ENCODE results near the gene MOGAT1.

Gene MOGAT1, protein sequence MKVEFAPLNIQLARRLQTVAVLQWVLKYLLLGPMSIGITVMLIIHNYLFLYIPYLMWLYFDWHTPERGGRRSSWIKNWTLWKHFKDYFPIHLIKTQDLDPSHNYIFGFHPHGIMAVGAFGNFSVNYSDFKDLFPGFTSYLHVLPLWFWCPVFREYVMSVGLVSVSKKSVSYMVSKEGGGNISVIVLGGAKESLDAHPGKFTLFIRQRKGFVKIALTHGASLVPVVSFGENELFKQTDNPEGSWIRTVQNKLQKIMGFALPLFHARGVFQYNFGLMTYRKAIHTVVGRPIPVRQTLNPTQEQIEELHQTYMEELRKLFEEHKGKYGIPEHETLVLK

DNA sequence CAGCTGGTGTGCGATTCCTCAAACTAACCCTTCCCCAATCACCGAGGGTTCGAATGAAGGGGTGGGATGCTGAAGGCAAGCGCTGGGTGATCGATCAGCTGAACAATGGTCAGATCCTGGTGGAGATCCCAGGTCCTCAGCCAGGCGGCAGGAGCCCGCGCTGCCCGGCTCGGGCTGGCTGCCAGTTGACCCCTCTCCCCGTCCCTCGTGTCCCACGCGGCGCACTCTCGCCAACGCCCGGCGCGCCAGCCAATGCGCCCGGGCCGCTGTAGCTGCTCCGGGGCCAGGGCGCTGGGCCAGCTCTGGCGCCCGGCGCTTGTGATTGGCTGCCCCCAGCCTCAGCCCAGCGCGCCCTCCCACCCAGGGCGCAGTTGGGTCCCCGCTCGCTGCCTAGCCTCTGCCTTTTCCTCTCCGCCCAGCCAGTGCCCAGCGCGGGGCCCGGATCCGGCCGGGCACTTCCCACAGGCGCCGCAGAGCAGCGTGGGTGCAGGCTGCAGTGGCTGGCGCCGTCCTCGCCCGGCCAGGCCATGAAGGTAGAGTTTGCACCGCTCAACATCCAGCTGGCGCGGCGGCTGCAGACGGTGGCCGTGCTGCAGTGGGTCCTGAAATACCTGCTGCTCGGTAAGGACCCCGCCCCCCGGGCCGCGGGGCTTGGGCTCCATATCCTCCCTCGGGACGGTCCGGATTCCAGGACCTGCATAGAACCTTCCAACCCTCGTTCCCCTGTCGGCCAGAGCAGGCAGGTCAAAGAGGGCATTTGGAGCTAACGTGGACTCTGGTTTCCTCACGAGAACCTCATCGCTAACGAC, at the start of gene MOGAT1:
TSS of gene MOGAT1 (plus strand) at position 400 of the 809 bp plus-strand sequence. CDS start at position 528, 128 bp downstream.
- peak; percentile 79 for DNase-seq (ENCODE audit: low spot score)

DNA sequence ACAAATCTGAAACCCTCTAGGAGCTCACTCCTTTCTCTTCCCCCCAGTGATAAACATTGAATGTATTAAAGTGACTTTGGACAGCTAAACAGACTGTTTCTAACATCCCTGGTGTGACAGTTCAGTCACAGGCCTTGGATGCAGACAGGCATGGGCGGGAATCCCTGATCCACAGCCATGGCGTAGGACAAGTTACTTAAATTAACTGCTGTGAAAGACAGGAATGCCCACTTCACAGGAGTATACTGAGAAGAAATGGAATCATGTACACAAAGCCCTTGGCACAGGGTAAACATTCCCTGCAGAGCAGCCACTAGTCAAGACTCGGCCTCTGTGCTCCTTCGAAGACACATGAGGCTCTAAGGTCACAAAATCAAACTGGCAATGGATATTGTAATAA, 49.6 kb upstream of the MOGAT1 start:
- DNase-seq (ENCODE audit: low spot score), result no peak

DNA sequence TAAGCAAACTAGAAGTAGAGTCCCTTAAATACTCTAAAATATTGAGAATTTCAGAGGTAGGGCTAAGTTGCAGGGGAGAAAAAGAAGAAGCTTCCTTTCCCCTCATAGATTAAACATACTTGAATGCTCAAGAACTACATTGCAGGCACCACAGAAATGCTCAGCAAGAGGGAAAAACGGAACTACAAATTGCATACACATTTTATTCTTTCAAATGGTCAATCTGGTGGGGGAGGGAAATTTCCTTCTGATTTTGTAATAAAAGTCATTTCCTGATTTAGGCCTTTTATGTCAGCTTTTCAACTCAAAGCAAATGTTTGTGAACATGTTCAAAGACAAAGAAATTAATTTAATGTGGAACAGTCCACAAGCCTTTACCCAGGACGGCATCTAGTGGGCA, 48.5 kb upstream of the MOGAT1 start:
- no peak for DNase-seq (ENCODE audit: low spot score)

DNA sequence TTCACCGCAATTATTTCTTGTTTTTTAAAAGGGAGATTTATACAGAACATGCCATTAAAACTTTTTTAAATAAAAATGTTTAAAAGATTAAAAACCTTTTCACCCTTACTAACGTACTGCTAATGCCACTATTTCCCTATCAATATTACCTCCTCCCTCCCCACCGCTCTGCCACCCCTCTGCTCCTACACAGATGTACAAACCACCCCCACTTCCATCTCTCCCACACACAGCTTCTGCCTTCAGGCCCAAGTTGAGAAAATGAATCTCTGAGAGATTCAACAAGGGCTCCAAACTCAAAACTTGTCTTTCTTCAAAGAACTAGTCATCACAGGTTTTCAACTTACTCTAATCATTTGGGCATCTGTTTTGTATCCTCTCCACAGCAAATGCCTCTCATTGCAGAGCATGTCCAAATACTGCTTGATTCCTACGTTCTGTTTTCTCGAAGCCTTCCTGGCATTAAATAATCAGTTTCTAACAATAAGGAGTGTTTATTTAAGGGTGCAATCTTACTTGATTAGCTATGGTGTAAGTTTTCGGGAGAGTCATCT, 47.6 kb upstream of the MOGAT1 start:
- DNase-seq (ENCODE audit: low spot score), result no peak

DNA sequence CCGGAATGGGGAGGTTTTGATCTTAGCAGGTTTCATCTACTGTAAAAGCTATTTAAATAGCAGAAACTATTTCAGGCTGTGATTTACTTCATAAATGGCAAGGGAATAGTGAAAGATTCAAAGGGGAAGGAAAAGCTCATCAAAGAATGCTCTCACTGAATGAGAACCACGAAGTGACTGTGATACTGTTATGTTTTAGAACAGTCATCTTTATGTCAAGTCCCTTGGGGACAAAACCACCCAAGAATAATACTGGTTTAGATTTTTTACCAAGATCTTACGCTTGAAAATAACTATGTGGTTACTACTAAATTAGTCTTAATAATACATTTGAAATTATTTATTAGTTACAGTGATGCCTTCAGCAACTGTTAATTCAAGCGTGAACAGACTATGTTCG, 43.7 kb upstream of the MOGAT1 start:
- no peak for DNase-seq (ENCODE audit: low spot score)

DNA sequence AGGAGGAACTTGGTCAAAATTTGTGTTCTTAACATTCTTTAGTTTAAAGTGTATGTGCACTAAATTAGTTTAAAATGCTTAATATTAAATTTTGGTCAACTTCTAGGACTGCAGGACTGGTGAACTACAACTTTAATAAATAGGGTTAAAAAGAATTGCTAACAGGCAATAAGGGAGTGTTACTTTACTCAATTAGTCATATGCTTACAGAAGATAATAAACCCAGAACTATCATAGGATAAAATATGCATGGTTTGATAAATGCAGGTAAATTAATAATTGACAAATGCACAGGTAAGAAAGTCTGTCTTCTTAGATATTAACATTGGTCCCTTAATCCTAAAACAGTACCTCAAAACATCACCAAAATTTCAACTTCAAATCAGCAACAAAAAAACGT, 36.2 kb upstream of the MOGAT1 start:
- no peak for DNase-seq (ENCODE audit: low spot score)

DNA sequence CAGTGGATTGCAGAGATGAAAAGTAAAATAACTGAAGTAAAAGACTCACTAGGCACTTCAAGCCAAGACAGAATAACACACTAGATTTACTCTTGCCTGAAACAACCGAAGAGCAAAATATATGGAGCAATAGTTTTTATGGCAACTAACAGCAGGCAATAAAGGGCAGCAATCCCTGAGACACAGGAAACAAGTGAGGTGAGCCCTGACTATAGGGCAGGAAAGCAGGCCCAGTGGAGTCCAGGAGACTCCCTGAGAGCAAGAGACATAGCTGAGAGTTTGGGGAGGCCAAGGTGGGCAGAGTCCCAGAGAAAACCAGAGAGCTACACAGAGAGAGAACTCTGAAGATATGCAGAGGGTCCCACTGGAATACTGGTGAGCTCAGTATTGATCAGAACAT, 34.4 kb upstream of the MOGAT1 start:
- DNase-seq (ENCODE audit: low spot score), result no peak

DNA sequence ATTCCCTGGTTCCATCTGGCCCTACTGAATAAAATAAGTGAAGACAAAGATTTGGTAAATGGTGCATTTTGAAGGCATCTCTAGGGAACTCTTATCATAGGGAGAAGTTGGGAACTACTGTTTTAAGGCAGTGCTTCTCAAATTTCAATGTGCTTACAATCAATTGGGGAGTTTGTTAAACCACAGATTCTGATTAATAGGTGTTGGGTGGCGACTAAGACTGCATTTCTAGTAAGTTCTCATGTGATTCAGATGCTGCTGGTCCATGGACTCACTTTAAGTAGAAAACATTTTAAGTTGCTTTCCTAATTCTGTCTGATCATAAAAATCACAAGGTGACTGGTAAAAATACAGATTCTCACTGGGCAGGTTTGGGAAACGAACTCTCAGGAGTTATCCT, 30.1 kb upstream of the MOGAT1 start:
- DNase-seq (ENCODE audit: low spot score), result no peak

DNA sequence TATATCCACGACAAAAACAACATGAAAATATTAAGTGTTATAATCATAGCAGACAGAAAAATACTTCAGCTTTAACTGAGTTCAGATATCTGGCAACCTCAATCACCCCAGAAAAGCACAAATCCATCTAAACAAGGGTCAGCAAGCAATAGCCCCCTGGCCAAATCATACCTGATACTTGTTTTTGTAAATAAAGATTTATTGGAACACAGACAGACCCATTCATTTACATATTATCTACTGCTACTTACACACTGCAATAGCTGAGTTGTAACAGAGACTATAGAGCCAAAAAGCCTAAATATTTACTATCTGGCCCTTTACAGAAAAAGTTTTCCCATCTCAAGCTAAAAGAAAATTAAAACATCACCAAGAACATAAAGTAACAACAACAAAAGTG, 28.3 kb upstream of the MOGAT1 start:
- DNase-seq (ENCODE audit: low spot score), result no peak

DNA sequence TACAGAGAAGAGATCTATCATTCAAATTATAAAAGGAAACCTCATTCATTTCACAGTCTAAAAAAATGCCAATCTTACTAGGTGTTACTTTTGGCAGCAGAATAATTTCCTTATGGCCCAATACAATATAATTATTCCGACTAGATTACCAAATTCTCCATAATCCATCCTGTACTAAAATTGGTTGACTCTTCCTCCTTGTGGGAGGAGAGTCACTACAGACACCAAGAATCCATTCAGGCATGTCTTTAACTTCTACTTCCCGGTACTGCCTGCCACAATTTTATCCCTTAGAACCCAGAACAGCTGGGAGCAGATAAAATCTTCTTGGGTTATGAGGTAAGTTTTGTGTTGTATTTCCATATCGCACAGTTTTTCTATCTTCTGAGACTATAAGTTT, 25.4 kb upstream of the MOGAT1 start:
- DNase-seq (ENCODE audit: low spot score), result no peak

DNA sequence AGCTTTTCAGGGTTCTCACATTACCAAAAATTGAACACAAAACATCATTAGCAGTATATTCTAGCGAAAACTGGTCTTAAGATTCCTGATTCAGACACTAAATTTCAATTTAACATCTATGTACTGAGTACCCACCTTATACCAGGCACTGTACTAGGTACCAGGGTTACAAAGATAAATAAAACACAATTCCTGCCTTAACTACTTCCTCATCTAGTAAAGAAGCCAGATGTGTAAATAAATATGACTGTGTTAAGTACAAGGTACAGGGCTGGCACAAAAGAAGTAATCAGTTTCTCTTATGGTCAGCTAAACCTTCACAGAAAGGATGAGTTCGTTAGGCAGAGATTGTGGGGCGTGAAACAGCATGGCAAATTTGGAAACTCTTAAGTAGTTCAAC, 21.7 kb upstream of the MOGAT1 start:
- no peak for DNase-seq (ENCODE audit: low spot score)

DNA sequence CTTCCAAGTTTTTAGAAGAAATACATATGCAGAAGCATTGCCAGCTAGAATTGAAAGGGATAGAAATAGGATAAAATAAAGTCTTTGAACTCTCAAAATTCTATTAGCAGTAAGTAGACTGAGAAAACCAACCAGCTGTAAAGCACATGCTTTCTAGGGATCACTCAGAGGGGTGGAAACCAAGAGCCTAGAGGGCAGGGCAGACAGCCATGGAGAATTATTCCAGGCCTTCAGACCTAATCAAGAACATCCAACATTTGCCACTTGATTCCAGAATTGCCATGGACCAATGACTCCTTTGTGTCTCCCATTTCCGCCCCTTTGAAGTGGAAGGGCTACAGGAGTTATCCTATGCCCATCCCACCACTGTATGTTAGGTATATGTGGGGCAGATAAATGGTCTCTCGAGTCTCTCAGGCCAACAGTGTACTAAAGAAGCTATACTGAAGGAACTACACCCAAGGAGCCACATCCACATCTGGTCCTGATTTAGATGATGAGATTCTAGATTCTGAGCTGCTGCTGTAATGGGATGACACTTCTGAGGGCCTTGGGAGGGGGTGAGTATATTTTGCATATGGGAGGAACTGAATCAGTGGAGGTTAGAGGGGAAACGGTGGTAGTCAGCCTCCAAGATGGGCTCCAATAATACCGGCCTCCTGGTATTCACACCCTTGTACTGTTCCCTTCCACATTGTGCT, 19.6 kb upstream of the MOGAT1 start:
- DNase-seq (ENCODE audit: low spot score), result no peak

DNA sequence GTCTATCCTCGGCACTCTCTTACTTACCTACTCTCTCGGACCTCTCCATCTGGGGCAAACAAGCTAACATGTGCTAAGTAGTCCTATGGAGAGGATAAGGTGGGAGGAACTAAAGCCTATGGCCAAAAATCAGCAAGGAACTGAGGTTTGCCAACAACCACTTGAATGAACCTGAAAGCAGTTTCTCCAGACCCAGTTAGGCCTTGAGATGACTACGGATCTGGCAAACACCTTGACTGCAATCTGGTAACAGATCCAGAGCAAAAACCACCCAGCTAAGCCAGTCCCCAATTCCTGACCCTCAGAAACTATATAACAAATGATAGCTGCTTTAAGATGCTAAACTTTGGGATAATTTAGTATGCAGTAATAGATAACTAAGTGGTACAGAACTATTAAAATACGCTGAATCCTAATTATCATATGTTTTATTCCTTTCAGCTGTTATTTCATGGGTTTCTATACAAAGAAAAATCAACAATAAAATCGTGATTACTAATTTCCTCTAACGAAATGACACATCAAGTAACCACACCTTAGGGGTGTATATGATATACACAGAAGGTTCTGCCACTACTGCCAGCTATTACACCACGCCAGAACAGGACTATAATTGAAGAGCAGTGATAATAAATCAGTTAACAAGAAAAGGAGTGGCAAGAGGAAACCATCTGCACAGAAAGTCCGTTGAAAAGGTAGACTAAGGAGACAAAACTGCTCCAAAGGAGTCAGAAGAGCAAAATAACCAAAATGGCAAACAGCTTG, 18.8 kb upstream of the MOGAT1 start:
- no peak for DNase-seq (ENCODE audit: low spot score)

DNA sequence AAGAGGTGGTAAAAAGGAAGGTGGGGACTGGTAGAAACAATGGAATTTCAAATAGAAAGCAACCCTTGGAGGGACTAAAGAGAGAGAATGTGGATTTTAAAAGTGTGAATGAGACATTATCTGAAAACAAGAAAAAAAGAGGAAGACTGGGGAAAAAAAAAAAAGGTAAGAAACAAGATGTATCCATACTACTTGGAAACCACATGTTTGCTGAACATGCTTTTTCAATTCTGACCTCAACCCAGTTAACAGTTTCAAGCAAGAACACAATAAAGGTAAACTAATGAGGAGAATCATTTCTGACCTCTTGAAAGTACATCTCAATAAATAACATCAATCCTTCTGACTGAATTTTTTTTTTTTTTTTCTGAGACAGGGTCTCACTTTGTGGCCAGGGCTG, 18.2 kb upstream of the MOGAT1 start:
- no peak for DNase-seq (ENCODE audit: low spot score)

DNA sequence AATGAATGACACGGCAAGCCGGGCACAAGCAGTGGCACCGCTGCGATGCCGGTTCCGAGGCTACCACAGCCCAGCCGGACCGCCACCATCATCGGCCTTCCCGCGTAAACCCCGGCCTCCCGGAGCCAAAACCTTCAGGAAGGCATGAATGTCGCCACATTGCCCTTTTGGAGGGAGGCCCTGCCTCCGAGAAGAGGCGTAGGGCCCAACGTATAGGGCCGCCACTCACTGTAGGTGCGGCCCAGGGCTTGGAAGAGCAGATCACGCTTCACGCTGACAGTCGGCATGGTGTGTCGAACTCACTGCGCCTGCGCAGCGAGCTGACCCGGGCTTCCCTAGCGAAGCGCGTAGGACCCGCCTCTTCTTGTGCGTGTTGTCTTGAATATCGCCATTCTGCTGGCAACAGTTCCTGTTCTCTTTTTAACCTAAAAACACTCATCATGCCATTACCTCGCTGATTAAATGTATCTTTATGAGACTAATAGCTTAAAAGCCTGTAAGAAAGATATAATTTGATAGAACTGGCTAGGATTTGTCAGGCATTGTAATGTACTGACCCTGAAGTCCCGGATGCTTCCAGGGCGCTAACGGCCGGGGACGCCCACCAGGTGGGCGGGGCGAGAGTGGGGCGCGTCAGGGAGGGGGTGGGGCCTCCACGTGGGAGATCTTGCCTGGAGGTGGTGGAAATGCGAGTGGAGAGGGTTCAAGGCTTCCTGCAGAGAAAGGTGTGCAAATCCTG, 15.5 kb upstream of the MOGAT1 start, which contains the start of gene FARSB:
TSS of gene FARSB (minus strand) at position 306 of the 739 bp plus-strand sequence. CDS start at position 287, 19 bp downstream.
- peak; percentile 94 for DNase-seq (ENCODE audit: low spot score)

DNA sequence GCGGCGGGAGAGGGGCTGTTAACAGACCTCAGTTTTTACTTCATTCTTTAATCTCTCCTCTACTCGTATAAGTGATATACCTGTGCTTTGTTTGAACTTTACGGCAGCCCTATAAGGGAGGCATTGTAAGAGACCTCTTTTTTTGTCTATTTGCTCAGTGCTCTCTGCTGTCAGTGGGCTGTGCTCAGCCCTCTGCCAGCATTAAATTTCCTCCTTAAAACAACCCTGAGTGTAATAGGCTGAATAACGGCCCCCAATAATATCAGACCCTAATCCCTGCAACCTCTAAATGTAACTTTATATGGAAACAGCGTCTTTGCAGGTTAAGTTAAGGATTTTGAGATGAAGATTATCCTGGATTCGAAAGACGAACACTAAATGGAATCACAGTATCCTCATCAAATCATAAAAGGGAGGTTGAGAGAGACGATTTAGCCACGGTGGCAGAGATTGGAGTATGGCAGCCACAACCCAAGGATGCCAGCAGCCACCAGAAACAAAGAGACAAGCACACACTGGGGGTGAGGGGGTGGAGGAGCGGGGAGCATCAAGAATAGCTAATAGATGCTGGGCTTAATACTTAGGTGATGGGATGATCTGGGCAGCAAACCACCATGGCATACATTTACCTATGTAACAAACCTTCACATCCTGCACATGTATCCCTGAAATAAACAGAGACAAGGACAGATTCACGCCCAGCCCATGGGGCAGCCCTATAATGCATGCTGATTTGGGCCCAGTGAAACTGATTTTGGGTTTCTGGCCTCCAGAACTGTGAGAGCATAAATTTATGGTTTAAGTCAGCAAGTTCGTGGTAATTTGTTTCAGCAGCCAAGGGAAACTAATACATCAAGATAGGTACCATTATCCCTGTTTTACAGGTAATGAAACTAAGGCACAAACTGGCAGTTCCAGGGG, 14.7 kb upstream of the MOGAT1 start:
- DNase-seq (ENCODE audit: low spot score), result no peak

DNA sequence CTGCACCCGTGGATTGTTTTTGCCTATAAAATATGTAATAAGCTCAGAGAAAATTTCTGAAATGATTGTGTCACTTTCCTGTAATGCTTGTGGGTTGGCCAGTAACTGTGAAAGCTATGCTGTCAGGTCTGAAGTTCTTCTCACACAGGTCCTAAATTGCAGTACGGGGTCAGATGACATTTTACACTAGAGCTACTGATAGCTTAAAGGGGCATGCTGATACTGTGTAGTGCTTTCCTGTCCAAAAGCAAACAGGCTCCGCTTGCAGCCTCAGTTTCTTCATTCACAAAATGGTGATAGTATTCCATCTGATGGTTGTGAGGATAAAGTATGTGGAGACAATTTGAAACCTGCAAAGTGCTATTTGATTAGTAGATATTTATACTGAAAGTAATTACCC, 8.0 kb upstream of the MOGAT1 start:
- DNase-seq (ENCODE audit: low spot score), result no peak

DNA sequence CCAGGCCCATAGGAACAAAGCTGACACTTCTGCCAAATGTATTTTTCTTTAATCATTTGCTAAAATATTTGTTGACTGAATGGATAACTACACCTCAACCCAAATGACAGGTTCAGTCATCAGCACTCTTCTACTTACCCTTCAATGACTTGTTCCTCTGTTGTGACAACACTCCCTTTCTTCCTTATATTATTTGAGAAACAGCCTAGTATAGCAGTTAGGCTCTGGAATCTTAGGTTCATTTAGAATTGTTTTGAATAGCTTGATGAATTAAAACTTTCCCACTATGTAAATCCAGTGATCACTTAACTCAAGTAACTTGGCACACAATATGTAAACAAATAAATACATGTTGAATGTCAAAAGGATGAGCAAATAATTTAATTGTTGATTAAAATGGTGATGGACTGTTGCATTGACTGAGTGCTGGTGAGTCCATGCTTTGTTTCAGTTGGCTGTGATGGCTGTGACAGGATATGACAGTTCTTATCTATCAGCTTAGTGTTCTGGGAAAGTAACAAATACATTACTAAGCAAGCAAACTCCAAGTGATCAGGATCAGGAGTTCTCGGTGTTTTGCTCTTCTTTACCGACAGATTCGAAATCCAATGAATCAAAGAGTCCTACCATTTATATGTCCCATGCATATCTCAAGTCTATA, 2.8 kb upstream of the MOGAT1 start:
- DNase-seq (ENCODE audit: low spot score), result no peak

DNA sequence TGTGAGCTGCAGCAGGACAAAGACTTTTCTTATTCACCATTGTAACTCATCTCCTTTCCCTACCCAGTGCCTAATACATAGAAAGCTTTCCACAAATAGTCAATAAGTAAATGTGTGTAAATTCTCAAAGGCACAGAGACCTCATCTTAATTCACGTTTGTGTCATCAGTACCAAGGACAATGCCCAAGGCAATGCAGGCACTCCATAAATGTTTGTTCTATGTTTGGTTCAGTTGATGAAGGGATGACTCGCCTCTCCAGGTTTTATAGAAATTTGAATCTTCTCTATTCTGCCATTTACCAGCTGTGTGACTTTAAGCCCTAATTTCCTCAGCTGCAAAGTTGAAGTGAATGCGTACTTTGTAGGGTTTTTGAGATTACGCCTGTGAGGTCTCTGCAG, 2.1 kb upstream of the MOGAT1 start:
- DNase-seq (ENCODE audit: low spot score), result no peak

Data from ecto neural progenitor cell (in vitro differentiated cells).